H1 (cell line): ENCODE results near the gene RAPGEF5. TPM values are rescaled to one million over a fixed set of nuclear protein-coding genes. Genes with fewer than 3 reads are reported as not detected.

ENCODE experiments used
- CTCF ChIA-PET: fragments of 300-600 bp; sonication (Branson Sonifier 250); formaldehyde crosslinking; loops from one replicate; lab custom pipeline; 2021; ENCODE audit not compliant: partially characterized antibody; lab: Charles Lee
- POLR2A ChIA-PET: fragments of 300-600 bp; sonication (Branson Sonifier 250); formaldehyde crosslinking; loops from one replicate; lab custom pipeline; 2021; ENCODE audit warnings: inconsistent platforms; ENCODE audit not compliant: partially characterized antibody; lab: Charles Lee
- DNase-seq, 2 experiments: peaks; one replicate each; pipeline versions ENCODE4 v3.0.0 to v3.0.0-alpha.2; 2010 to 2022; ENCODE audit warnings: low spot score in 2 of 2, low read depth in 1 of 2, mixed read lengths in 1 of 2
- FAIRE-seq: peaks from 2 replicates; lab custom pipeline; 2011; peaks lifted over from hg19 to GRCh38; lab: Jason Lieb, UNC
- H2AFZ ChIP-seq: 2 replicates; pipeline ENCODE4 v1.8.1; 2012; ENCODE audit warnings: low read length, inconsistent platforms
- H2AK5ac ChIP-seq: 2 replicates; pipeline ENCODE4 v1.6.1; 2013; ENCODE audit warnings: low read depth, low read length
- H2BK120ac ChIP-seq: replicated peaks from 2 replicates; pipeline ENCODE3; 2013; ENCODE audit warnings: low read depth, low read length, inconsistent platforms
- H2BK12ac ChIP-seq: 2 replicates; pipeline ENCODE4 v1.6.1; 2013; ENCODE audit warnings: low read depth, low read length
- H2BK15ac ChIP-seq: 2 replicates; pipeline ENCODE4 v1.6.1; 2013; ENCODE audit warnings: low read length
- H2BK20ac ChIP-seq: 2 replicates; pipeline ENCODE4 v1.6.1; 2013; ENCODE audit warnings: low read length
- H2BK5ac ChIP-seq: 2 replicates; pipeline ENCODE4 v1.6.1; 2013; ENCODE audit warnings: low read depth, low read length
- H3K14ac ChIP-seq: 2 replicates; pipeline ENCODE4 v1.6.1; 2013; ENCODE audit warnings: inconsistent platforms; ENCODE audit not compliant: insufficient read length
- H3K18ac ChIP-seq: 2 replicates; pipeline ENCODE4 v1.6.1; 2013; ENCODE audit warnings: low read length; ENCODE audit errors: extremely low read depth
- H3K23ac ChIP-seq: 2 replicates; pipeline ENCODE4 v1.6.1; 2013; ENCODE audit warnings: inconsistent platforms; ENCODE audit not compliant: insufficient read length
- H3K23me2 ChIP-seq: 2 replicates; pipeline ENCODE4 v1.6.1; 2013; ENCODE audit warnings: low read depth, low read length
- H3K27ac ChIP-seq: 2 replicates; pipeline ENCODE4 v1.6.1; 2011; ENCODE audit warnings: low read depth, low read length, inconsistent platforms
- H3K27me3 ChIP-seq, 4 experiments: replicated peaks in 1 of 4; 1 replicate in 1 of 4; 2 replicates in 3 of 4; pipeline versions ENCODE4 v1.6.1 to v1.8.1; 2011 to 2013; ENCODE audit warnings: low read length in 3 of 4, mild to moderate bottlenecking in 3 of 4, inconsistent platforms in 2 of 4, mixed read lengths in 2 of 4, moderate library complexity in 1 of 4; ENCODE audit not compliant: control insufficient read depth in 3 of 4, insufficient read depth in 3 of 4; ENCODE audit errors: extremely low read depth in 1 of 4
- H3K36me3 ChIP-seq, 4 experiments: 2 replicates each; pipeline versions ENCODE4 v1.6.1 to v1.8.1; 2011 to 2013; ENCODE audit warnings: mild to moderate bottlenecking in 4 of 4, low read length in 3 of 4, moderate library complexity in 2 of 4, control low read depth in 1 of 4, inconsistent platforms in 1 of 4; ENCODE audit not compliant: insufficient read depth in 4 of 4, control insufficient read depth in 2 of 4
- H3K4ac ChIP-seq: replicated peaks from 2 replicates; pipeline ENCODE3; 2013; ENCODE audit warnings: low read length, low read depth, mixed read lengths, inconsistent platforms; ENCODE audit not compliant: insufficient read length
- H3K4me1 ChIP-seq, 4 experiments: replicated peaks in 1 of 4; 1 replicate in 1 of 4; 2 replicates in 3 of 4; pipeline versions ENCODE4 v1.6.1 to v1.8.1; 2011 to 2013; ENCODE audit warnings: low read length in 3 of 4, inconsistent platforms in 2 of 4, mixed read lengths in 1 of 4; ENCODE audit not compliant: insufficient read depth in 4 of 4, control insufficient read depth in 3 of 4
- H3K4me2 ChIP-seq, 2 experiments: 2 replicates each; pipeline versions ENCODE4 v1.6.1 to v1.8.1; 2011 to 2013; ENCODE audit warnings: low read depth in 2 of 2, low read length in 2 of 2, control low read depth in 1 of 2, inconsistent platforms in 1 of 2, mild to moderate bottlenecking in 1 of 2; ENCODE audit not compliant: insufficient read depth in 1 of 2
- H3K4me3 ChIP-seq, 4 experiments: fragments of 200-600, 300-600 bp in 1 of 4; sonication (generic), shearing (Covaris generic), sonication (Bioruptor Twin) in 1 of 4; 2 replicates each; pipeline versions ENCODE4 v1.5.1 to v1.8.1; 2011 to 2016; ENCODE audit warnings: low read length in 4 of 4, low read depth in 3 of 4, control low read depth in 2 of 4, inconsistent platforms in 2 of 4, mild to moderate bottlenecking in 2 of 4, mixed read lengths in 1 of 4, moderate library complexity in 1 of 4; ENCODE audit not compliant: insufficient read depth in 2 of 4; ENCODE audit errors: extremely low read depth in 1 of 4
- H3K56ac ChIP-seq: replicated peaks from 2 replicates; pipeline ENCODE3; 2013; ENCODE audit warnings: low read depth, mild to moderate bottlenecking, mixed read lengths, low read length, inconsistent platforms; ENCODE audit not compliant: insufficient read length
- H3K79me1 ChIP-seq: 2 replicates; pipeline ENCODE4 v1.6.1; 2013; ENCODE audit warnings: low read depth, low read length, control low read depth
- H3K79me2 ChIP-seq, 2 experiments: 2 replicates each; pipeline versions ENCODE4 v1.6.1 to v1.8.1; 2012 to 2013; ENCODE audit warnings: low read length in 2 of 2, mild to moderate bottlenecking in 2 of 2, inconsistent platforms in 1 of 2; ENCODE audit not compliant: insufficient read depth in 2 of 2, control insufficient read depth in 1 of 2
- H3K9ac ChIP-seq, 4 experiments: replicated peaks in 1 of 4; 1 replicate in 1 of 4; 2 replicates in 3 of 4; pipeline versions ENCODE4 v1.6.1 to v1.8.1; 2011 to 2013; ENCODE audit warnings: low read depth in 3 of 4, low read length in 3 of 4, control low read depth in 2 of 4, mild to moderate bottlenecking in 2 of 4, moderate library complexity in 2 of 4, inconsistent platforms in 1 of 4; ENCODE audit errors: extremely low read depth in 1 of 4
- H3K9me3 ChIP-seq, 2 experiments: 2 replicates each; pipeline versions ENCODE4 v1.6.1 to v1.8.1; 2012 to 2013; ENCODE audit warnings: mild to moderate bottlenecking in 2 of 2, moderate library complexity in 2 of 2, control low read depth in 1 of 2, inconsistent platforms in 1 of 2, low read depth in 1 of 2, low read length in 1 of 2, mixed read lengths in 1 of 2; ENCODE audit not compliant: insufficient read depth in 2 of 2
- H4K20me1 ChIP-seq, 2 experiments: replicated peaks in 1 of 2; 2 replicates each; pipeline versions ENCODE3 to v1.8.1; 2011 to 2013; ENCODE audit warnings: inconsistent platforms in 2 of 2, low read length in 2 of 2, mild to moderate bottlenecking in 1 of 2; ENCODE audit not compliant: insufficient read depth in 2 of 2, control insufficient read depth in 1 of 2
- H4K5ac ChIP-seq: 2 replicates; pipeline ENCODE4 v1.6.1; 2013; ENCODE audit warnings: low read length, low read depth, mixed read lengths, inconsistent platforms; ENCODE audit not compliant: insufficient read length
- H4K8ac ChIP-seq: 2 replicates; pipeline ENCODE4 v1.8.0; 2013; ENCODE audit warnings: mild to moderate bottlenecking, moderate library complexity, low read length, inconsistent platforms; ENCODE audit not compliant: insufficient read depth; ENCODE audit errors: extremely low read depth
- H4K91ac ChIP-seq: replicated peaks from 2 replicates; pipeline ENCODE3; 2013; ENCODE audit warnings: low read length, mixed read lengths, inconsistent platforms; ENCODE audit not compliant: insufficient read length
- BRCA1 ChIP-seq: IDR thresholded peaks from 2 replicates; pipeline ENCODE4 v1.6.1; 2012; ENCODE audit warnings: low read depth, low read length, improper control_type of control experiment
- EGR1 ChIP-seq: IDR thresholded peaks from 2 replicates; pipeline ENCODE4 v1.6.1; 2011; ENCODE audit warnings: low read depth, low read length, borderline replicate concordance
- KDM1A ChIP-seq: fragments of 200-600, 300-600 bp; sonication (generic); IDR thresholded peaks from 2 replicates; pipeline ENCODE4 v1.7.1; 2016; ENCODE audit warnings: mild to moderate bottlenecking, low read length, borderline replicate concordance
- KDM4A ChIP-seq: IDR thresholded peaks from one replicate; pipeline ENCODE4 v1.7.1; 2012; ENCODE audit warnings: low read depth, mild to moderate bottlenecking, moderate library complexity, low read length, inconsistent platforms; ENCODE audit not compliant: severe bottlenecking
- PHF8 ChIP-seq: fragments of 200-600 bp; sonication (generic); conservative IDR thresholded peaks from 2 replicates; pipeline ENCODE4 v1.7.1; 2012; ENCODE audit warnings: low read depth, mild to moderate bottlenecking, inconsistent platforms, low read length, moderate library complexity
- POLR2AphosphoS5 ChIP-seq: IDR thresholded peaks from 2 replicates; pipeline ENCODE4 v1.6.1; 2011; ENCODE audit warnings: low read depth, low read length
- RFX5 ChIP-seq: IDR thresholded peaks from 2 replicates; pipeline ENCODE4 v1.6.1; 2011; ENCODE audit warnings: low read depth, low read length, improper control_type of control experiment, borderline replicate concordance
- SP2 ChIP-seq: IDR thresholded peaks from 2 replicates; pipeline ENCODE4 v1.6.1; 2012; ENCODE audit warnings: mild to moderate bottlenecking, low read length, inconsistent platforms
- SP4 ChIP-seq: IDR thresholded peaks from 2 replicates; pipeline ENCODE4 v1.6.1; 2012; ENCODE audit warnings: low read length, inconsistent platforms
- SUZ12 ChIP-seq: fragments of 200-600 bp; sonication (generic); IDR thresholded peaks from 2 replicates; pipeline ENCODE4 v1.6.1; 2012; ENCODE audit warnings: mild to moderate bottlenecking, inconsistent platforms, low read length, moderate library complexity, mixed read lengths
- TCF12 ChIP-seq: IDR thresholded peaks from 2 replicates; pipeline ENCODE4 v1.6.1; 2011; ENCODE audit warnings: low read depth, mild to moderate bottlenecking, low read length
- ZNF274 ChIP-seq: IDR thresholded peaks from 2 replicates; pipeline ENCODE4 v1.7.0; 2012; ENCODE audit warnings: low read length, borderline replicate concordance; ENCODE audit errors: extremely low read depth
- WGBS, 2 experiments: shearing (Covaris generic) in 1 of 2; methylation state at CpG; one replicate each; pipeline versions ENCODE4 v1.1.6 to v1.1.7; 2013 to 2015; ENCODE audit warnings: low lambda C conversion rate in 2 of 2, mixed read lengths in 2 of 2, inconsistent platforms in 1 of 2, low coverage in 1 of 2, missing lambda C conversion rate in 1 of 2; ENCODE audit not compliant: insufficient replicate concordance in 2 of 2, insufficient coverage in 1 of 2, insufficient read length in 1 of 2; ENCODE audit errors: extremely low coverage in 1 of 2, missing lambda C conversion rate in 1 of 2; 5-methylcytosine and 5-hydroxymethylcytosine counted together
- polyA plus RNA-seq, 7 experiments: library from polyadenylated mRNA; depleted of rRNA in 3 of 7; stranded (reverse) in 5 of 7; unstranded in 2 of 7; fragments of >200 nt in 5 of 7; fragments of 200-250 nt in 2 of 7; gene quantifications; 1 replicate in 5 of 7; 2 replicates in 1 of 7; 4 replicates in 1 of 7; pipeline versions ENCODE4 v1.2.1 to v1.2.3, GENCODE V29; 2011 to 2013; ENCODE audit warnings: missing spikeins in 2 of 7, mixed read lengths in 2 of 7
- total RNA-seq: library from RNA; stranded (reverse); fragmentation: NEBNext Ultra II Directional; extraction: Animal tissue kit (Norgen Biotek cat#: 25700); gene quantifications from 2 replicates; pipeline ENCODE4 v1.2.1, GENCODE V29; 2021
- TF ChIP-seq, protein P1 (sequence below): IDR thresholded peaks from 2 replicates; pipeline ENCODE4 v1.6.1; 2012; ENCODE audit warnings: inconsistent platforms

The RAPGEF5 gene
- total and polyA plus RNA-seq, 2 of the 8 experiments (the other 6 are each of a cell fraction or from before 2014, with no cell fraction given): 4.4 to 22.9 TPM

DNA sequence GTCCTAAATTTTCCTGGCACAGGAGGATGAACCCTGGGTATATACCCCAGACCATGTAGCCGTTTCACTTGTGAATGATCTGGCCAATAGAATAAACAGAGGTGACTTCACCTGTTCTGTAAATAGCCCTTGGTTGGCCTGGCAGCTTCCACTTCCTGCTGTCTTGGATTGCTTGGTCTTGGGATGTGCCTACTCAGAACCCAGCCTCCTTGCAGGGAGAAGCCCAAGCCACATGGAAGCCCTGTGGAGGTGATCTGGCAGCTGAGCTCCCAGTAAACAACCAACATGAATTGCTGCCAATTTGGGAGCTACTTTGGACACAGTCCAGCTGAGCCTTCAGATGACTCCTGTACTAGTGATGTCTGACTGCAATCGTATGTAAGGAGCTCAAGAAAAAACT lies 4.8 kb upstream of the RAPGEF5 start:
- no peak overlapping the region for H3K18ac ChIP-seq
- DNase-seq (no peak), FAIRE-seq (no peak)
- H3K14ac ChIP-seq: no peak overlapping the region
- H3K27ac ChIP-seq: no peak overlapping the region
- H3K79me1 ChIP-seq: no peaks in the 10 kb centered on the region
- no peak overlapping the region for H2AK5ac ChIP-seq
- H4K8ac ChIP-seq: no peak overlapping the region
- H3K4me2 ChIP-seq: no peak overlapping the region
- no peaks in the 10 kb centered on the region for H3K9me3 ChIP-seq
- H4K91ac ChIP-seq: no peak overlapping the region
- no peak overlapping the region for H2BK12ac ChIP-seq
- H3K27me3 ChIP-seq: peaks cover 0 to 14% (median 7%) of the 10 kb centered on the region in 4 experiments; a peak in 5 of 7 replicates
- H3K4me3 ChIP-seq: no peak overlapping the region
- H2AFZ ChIP-seq: no peak overlapping the region
- no peak overlapping the region for H2BK120ac ChIP-seq
- H3K4me1 ChIP-seq: peaks cover 0 to 7% (median 6%) of the 10 kb centered on the region in 4 experiments; a peak in 2 of 7 replicates
- H3K56ac ChIP-seq: no peak overlapping the region
- POLR2A ChIA-PET: no interaction called here
- no peak overlapping the region for H3K23ac ChIP-seq
- H2BK15ac ChIP-seq: no peak overlapping the region
- no peaks in the 10 kb centered on the region for H3K79me2 ChIP-seq
- no peaks in the 10 kb centered on the region for H4K20me1 ChIP-seq
- no peak overlapping the region for H2BK20ac ChIP-seq
- no peaks in the 10 kb centered on the region for H3K36me3 ChIP-seq
- H3K9ac ChIP-seq: no peak overlapping the region
- H3K23me2 ChIP-seq: peaks cover 2% of the 10 kb centered on the region; the same call in 1 of the 2 replicates
- WGBS, 2 experiments: 96% methylated on average over 2 of the region's 2 CpGs; no CpG with 5 or more reads in 1 of the 2 experiments
- no peak overlapping the region for H4K5ac ChIP-seq
- no peak overlapping the region for H3K4ac ChIP-seq
- H2BK5ac ChIP-seq: no peak overlapping the region
- CTCF ChIA-PET: interaction anchor here (0.7 to 1.6 kb wide), 6 partner anchors 28 to 265 kb away, joined by 3 to 5 read pairs (median 3); no protein-coding TSS in a partner anchor
- TF ChIP-seq PHF8 (no peak), SP4 (no peak), POLR2AphosphoS5 (no peak), RFX5 (no peak), SUZ12 (no peak), KDM1A (no peak), EGR1 (no peak), TCF12 (no peak), BRCA1 (no peak), SP2 (no peak), KDM4A (no peak), ZNF274 (no peak)
- TF ChIP-seq, protein P1, sequence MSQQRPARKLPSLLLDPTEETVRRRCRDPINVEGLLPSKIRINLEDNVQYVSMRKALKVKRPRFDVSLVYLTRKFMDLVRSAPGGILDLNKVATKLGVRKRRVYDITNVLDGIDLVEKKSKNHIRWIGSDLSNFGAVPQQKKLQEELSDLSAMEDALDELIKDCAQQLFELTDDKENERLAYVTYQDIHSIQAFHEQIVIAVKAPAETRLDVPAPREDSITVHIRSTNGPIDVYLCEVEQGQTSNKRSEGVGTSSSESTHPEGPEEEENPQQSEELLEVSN: no peak
